Endometrial microvascular endothelial cells (primary cell): ENCODE results near the gene UCKL1. TPM values are rescaled to one million over a fixed set of nuclear protein-coding genes. Genes with fewer than 3 reads are reported as not detected.

Source experiments
- in situ Hi-C: cut with HindIII; loops from 2 replicates; pipeline ENCODE4 v1.10.0; 2017; ENCODE audit warnings: low sequenced_read_pairs, low pct_unique_long_range_greater_than_20kb; ENCODE audit errors: inconsistent ontology term
- total RNA-seq: library from RNA; depleted of rRNA; stranded (reverse); fragments of >200 nt; gene quantifications from one replicate; pipeline ENCODE4 v1.2.3, GENCODE V29; 2015; ENCODE audit errors: inconsistent ontology term

Gene UCKL1
- total RNA-seq, 1 donor from 2014 or later = 19.3 TPM

GRCh38 chr20:63897978-63898561, 58.1 kb downstream of the UCKL1 start:
- in situ Hi-C loops = loop anchor here (25.0 kb wide), 1 partner anchor 111 kb away; no protein-coding TSS in a partner anchor

DNA sequence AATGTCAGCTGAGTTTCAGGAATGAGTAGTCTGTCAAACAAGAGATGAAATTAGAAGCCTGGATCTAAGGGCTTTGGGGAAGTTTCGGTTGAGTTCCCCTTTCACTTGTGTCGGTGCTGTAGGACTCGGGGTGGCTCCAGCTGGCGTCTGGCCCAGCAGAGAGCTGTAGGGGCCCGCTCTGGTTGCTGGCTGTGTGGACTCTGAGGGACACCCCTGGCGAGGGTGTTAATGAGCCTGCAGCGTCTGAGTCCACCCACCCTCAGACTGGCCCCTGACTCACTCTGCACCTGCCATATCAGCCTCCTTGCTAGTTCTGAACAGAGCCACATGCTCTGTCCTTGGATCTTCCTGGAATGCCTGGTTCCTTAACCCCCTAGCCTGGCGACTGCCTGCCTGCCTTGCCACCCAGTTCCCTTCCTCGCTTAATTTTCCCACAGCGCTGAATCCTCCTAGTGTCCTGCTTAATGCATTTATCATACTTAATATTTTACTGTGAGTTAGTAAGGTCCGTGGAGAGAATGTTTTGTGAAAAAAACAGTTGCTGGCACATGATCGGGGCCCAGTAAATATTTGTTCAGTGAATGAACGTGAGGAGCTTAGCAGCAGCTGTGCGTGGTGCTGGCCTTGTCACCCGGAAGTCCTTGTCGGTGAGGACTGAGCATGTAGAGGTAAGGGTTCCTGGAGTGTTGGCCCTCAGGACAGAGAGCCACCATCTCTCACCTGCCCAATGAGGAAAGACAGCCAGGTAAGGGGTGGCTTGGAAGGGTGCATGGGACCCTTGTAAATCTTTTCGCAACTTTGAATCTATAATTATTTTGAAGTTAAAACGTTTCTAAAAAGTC, 59.7 kb downstream of the UCKL1 start:
- in situ Hi-C loops = loop anchor here (25.0 kb wide), 1 partner anchor 109 kb away; no protein-coding TSS in a partner anchor

- in situ Hi-C loops = loop anchor here (25.0 kb wide), 1 partner anchor 109 kb away; no protein-coding TSS in a partner anchor
These were observed 60.3 kb downstream of the UCKL1 start for GRCh38 chr20:63895952-63896263.

- in situ Hi-C loops = loop anchor here (25.0 kb wide), 1 partner anchor 108 kb away; no protein-coding TSS in a partner anchor
These were observed 60.8 kb downstream of the UCKL1 start for GRCh38 chr20:63895202-63895951.

DNA sequence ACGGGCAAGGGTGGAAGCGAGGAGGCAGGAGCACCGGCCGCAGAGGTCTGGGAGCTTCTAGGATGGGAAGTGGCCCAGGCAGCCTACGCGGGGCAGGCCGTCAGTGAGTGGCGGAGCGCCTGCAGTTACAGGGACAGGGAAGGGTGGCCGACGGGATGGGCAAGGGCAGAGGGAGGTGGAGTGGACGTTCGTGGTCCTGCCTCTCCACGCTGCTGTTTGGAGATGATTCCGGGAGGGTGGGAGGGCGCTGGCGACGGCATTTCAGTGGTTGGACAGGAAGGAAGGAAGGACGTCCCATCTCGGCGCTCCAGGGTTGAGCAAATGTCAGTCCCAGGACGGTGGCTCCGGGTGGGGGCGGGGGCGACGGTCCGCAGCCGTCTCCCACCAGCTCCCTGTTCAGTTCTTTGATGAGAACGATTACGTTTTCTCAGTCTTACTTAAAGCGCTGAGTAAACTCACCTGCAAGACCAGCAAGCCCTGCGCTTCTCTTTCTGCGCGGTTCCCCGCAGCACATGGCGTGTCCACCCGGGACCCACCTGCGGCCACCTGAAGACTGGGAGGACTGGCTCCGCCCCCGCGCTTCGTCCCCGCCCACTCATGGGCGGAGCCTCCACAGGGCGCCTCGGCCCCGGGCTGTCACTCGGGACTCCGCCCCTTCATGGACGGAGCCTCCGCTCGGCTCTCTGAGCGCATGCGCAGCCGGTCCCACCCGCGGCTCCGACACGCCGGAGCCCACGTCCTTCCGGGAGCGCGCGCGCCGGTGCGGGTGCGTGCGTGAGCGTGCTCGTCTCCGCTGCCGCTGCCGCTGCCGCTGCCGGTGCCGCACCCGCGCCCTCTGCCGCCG, 61.6 kb downstream of the UCKL1 start, which contains the start of gene DNAJC5:
Gene DNAJC5, plus strand, starts transcription at position 769 of the 844 bp plus-strand sequence. CDS start 33,220 bp downstream, outside the sequence.
- in situ Hi-C loops = loop anchor here (25.0 kb wide), 1 partner anchor 107 kb away; no protein-coding TSS in a partner anchor

GRCh38 chr20:63893999-63894357, 62.2 kb downstream of the UCKL1 start:
- in situ Hi-C loops = loop anchor here (25.0 kb wide), 1 partner anchor 107 kb away; no protein-coding TSS in a partner anchor

GRCh38 chr20:63892402-63892801, 63.8 kb downstream of the UCKL1 start:
- in situ Hi-C loops = loop anchor here (25.0 kb wide), 1 partner anchor 105 kb away; no protein-coding TSS in a partner anchor

DNA sequence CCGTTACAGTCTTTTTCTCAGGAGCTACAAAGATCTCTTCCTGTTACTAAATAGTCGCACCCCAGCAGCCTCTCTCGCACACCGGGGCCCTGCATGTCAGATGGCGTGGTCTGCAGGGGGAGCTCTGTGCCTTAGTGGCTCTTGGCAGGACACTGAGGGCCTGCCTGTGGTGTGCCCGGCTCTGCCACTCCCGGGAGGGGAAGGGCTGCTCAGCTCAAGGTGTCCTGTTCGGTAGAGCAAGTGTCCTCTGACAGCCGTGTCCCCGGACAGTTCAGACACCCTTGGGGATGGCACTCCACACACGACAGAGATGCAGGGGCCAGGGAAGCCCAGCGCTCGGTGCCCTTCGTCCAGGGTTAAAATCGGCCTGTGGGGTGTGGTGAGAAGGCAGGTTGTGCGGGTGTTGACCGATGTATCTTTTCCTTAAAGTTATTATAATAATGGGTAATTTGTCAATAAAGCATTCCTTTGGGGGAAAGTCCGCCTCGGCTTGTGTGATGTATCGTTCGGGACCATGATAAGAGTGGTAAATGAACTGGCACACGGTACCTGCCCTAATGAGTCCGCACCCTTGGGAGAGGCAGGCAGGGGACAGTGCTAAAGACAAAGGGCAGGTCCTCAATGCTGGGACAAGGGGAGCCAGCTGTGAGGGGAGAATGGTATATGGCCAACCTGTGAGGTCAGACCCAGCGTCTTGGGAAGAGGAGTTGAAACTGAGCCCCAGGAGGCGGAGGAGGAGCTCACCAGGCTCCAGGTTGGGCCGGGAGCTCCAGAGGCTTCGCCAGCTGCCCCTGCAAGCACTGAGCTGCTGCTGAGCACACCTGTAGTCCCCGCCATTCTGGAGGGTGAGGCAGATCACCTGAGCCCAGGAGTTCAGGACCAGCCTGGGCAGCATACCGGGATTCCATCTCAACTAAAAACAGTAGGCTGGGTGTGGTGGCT, 64.9 kb downstream of the UCKL1 start:
- in situ Hi-C loops = loop anchor here (25.0 kb wide), 1 partner anchor 104 kb away; no protein-coding TSS in a partner anchor

- in situ Hi-C loops = loop anchor here (25.0 kb wide), 1 partner anchor 103 kb away; no protein-coding TSS in a partner anchor
These were observed 65.6 kb downstream of the UCKL1 start for GRCh38 chr20:63890616-63891015.

- in situ Hi-C loops = loop anchor here (25.0 kb wide), 1 partner anchor 103 kb away; no protein-coding TSS in a partner anchor
These were observed 66.0 kb downstream of the UCKL1 start for GRCh38 chr20:63890201-63890576.

Other genes with a start within 250 kb of the UCKL1 start
- 55.7 TPM for gene ARFRP1, start 248.4 kb downstream of the UCKL1 start, total RNA-seq
- gene ZGPAT, start 248.4 kb downstream of the UCKL1 start, total RNA-seq = 39.2 TPM
- 9.3 TPM for gene LIME1, start 219.8 kb downstream of the UCKL1 start, total RNA-seq
- gene SLC2A4RG, start 216.6 kb downstream of the UCKL1 start, total RNA-seq = 17.3 TPM
- not detected for gene ZBTB46, start 125.2 kb downstream of the UCKL1 start, total RNA-seq
- gene ABHD16B, start 94.9 kb downstream of the UCKL1 start, total RNA-seq = not detected
- 174 TPM for gene TPD52L2, start 91.1 kb downstream of the UCKL1 start, total RNA-seq
- gene DNAJC5, start 61.3 kb downstream of the UCKL1 start, total RNA-seq = 76.7 TPM
- gene ZNF512B, start 13.5 kb upstream of the UCKL1 start, total RNA-seq = 18.3 TPM
- 0.09 TPM for gene SAMD10, start 23.2 kb upstream of the UCKL1 start, total RNA-seq
- gene PRPF6, start 24.7 kb upstream of the UCKL1 start, total RNA-seq = 46.9 TPM
- 0.93 TPM for gene C20orf204, start 79.8 kb upstream of the UCKL1 start, total RNA-seq
- gene SOX18, start 93.2 kb upstream of the UCKL1 start, total RNA-seq = 0.37 TPM
- 7.2 TPM for gene TCEA2, start 106.8 kb upstream of the UCKL1 start, total RNA-seq
- 10.8 TPM for gene RGS19, start 123.1 kb upstream of the UCKL1 start, total RNA-seq
- not detected for gene OPRL1, start 123.7 kb upstream of the UCKL1 start, total RNA-seq
- gene LKAAEAR1, start 128.0 kb upstream of the UCKL1 start, total RNA-seq = not detected
- gene NPBWR2, start 151.1 kb upstream of the UCKL1 start, total RNA-seq = not detected
- not detected for gene MYT1, start 208.0 kb upstream of the UCKL1 start, total RNA-seq